Keratinocyte (primary cell): ENCODE measurements around the gene KLF2. TPM values are rescaled to one million over a fixed set of nuclear protein-coding genes. Genes with fewer than 3 reads are reported as not detected.

Experiments
- DNase-seq: peaks from one replicate; pipeline ENCODE4 v3.0.0-alpha.2; 2011; ENCODE audit warnings: low read depth, missing footprints, low spot score
- FAIRE-seq: peaks from 2 replicates; lab custom pipeline; 2011; peaks lifted over from hg19 to GRCh38; lab: Jason Lieb, UNC
- H2AFZ ChIP-seq: 2 replicates; pipeline ENCODE4 v1.6.0; 2012; ENCODE audit warnings: low read length, control low read depth, inconsistent platforms; ENCODE audit not compliant: control insufficient read depth
- H3K27ac ChIP-seq: 2 replicates; pipeline ENCODE4 v1.5.1; 2011; ENCODE audit warnings: low read length; ENCODE audit not compliant: control insufficient read depth, insufficient read depth
- H3K27me3 ChIP-seq: 3 replicates; pipeline ENCODE4 v1.6.0; 2011; ENCODE audit warnings: low read length; ENCODE audit not compliant: control insufficient read depth, insufficient read depth; ENCODE audit errors: extremely low read depth
- H3K36me3 ChIP-seq, 2 experiments: 2 replicates in 1 of 2; 3 replicates in 1 of 2; pipeline ENCODE4 v1.5.1; 2011; ENCODE audit warnings: low read length in 2 of 2, mild to moderate bottlenecking in 1 of 2; ENCODE audit not compliant: control insufficient read depth in 2 of 2, insufficient read depth in 2 of 2; ENCODE audit errors: extremely low read depth in 1 of 2
- H3K4me1 ChIP-seq: 3 replicates; pipeline ENCODE4 v1.5.1; 2011; ENCODE audit warnings: low read length; ENCODE audit not compliant: control insufficient read depth, insufficient read depth; ENCODE audit errors: extremely low read depth
- H3K4me2 ChIP-seq: 3 replicates; pipeline ENCODE4 v1.6.0; 2011; ENCODE audit warnings: low read depth, low read length; ENCODE audit not compliant: control insufficient read depth, insufficient read depth; ENCODE audit errors: extremely low read depth
- H3K4me3 ChIP-seq, 3 experiments: fragments of 200-600 bp in 1 of 3; sonication (generic) in 1 of 3; 2 replicates in 2 of 3; 3 replicates in 1 of 3; pipeline ENCODE4 v1.5.1; 2011 to 2016; ENCODE audit warnings: low read length in 3 of 3, mild to moderate bottlenecking in 3 of 3, control low read depth in 2 of 3, inconsistent platforms in 1 of 3, low read depth in 1 of 3, mixed read lengths in 1 of 3, mixed run types in 1 of 3, moderate library complexity in 1 of 3; ENCODE audit not compliant: control insufficient read depth in 2 of 3, insufficient read depth in 2 of 3; ENCODE audit errors: extremely low read depth in 1 of 3
- H3K79me2 ChIP-seq: 2 replicates; pipeline ENCODE4 v1.6.0; 2012; ENCODE audit warnings: low read length; ENCODE audit not compliant: control insufficient read depth, insufficient read depth
- H3K9ac ChIP-seq: 3 replicates; pipeline ENCODE4 v1.6.0; 2011; ENCODE audit warnings: low read length; ENCODE audit not compliant: control insufficient read depth, insufficient read depth; ENCODE audit errors: extremely low read depth
- H3K9me1 ChIP-seq: 3 replicates; pipeline ENCODE4 v1.6.0; 2011; ENCODE audit warnings: low read length; ENCODE audit not compliant: control insufficient read depth, insufficient read depth; ENCODE audit errors: extremely low read depth
- H3K9me3 ChIP-seq: 2 replicates; pipeline ENCODE4 v1.5.1; 2012; ENCODE audit warnings: low read depth, low read length; ENCODE audit not compliant: control insufficient read depth
- H4K20me1 ChIP-seq: 3 replicates; pipeline ENCODE4 v1.6.0; 2011; ENCODE audit warnings: low read length; ENCODE audit not compliant: control insufficient read depth, insufficient read depth; ENCODE audit errors: extremely low read depth
- EZH2 ChIP-seq: IDR thresholded peaks from one replicate; pipeline ENCODE4 v1.6.1; 2012; ENCODE audit warnings: inconsistent platforms, mild to moderate bottlenecking, low read length, moderate library complexity
- dilution Hi-C: fragments of 300-500 bp; cut with MboI; formaldehyde crosslinking; loops from one replicate; pipeline ENCODE4 v1.7.0; 2020; ENCODE audit warnings: low sequenced_read_pairs; ENCODE audit not compliant: extremely low pct_ligation_motif_present
- polyA plus RNA-seq, 5 experiments: library from polyadenylated mRNA; depleted of rRNA in 3 of 5; stranded (reverse) in 3 of 5; stranded (forward) in 1 of 5; unstranded in 1 of 5; fragments of >200 nt; gene quantifications; 1 replicate in 1 of 5; 2 replicates in 3 of 5; 3 replicates in 1 of 5; pipeline versions ENCODE4 v1.2.1 to v1.2.3, GENCODE V29; 2011 to 2012; ENCODE audit warnings: missing spikeins in 2 of 5, low read depth in 1 of 5, low replicate concordance in 1 of 5
- TF ChIP-seq, protein P1 (sequence below), 3 experiments: IDR thresholded peaks in 1 of 3; conservative IDR thresholded peaks in 1 of 3; optimal IDR thresholded peaks in 1 of 3; 2 replicates in 2 of 3; 3 replicates in 1 of 3; pipeline versions ENCODE3 to v1.5.1; 2011; ENCODE audit warnings: low read length in 3 of 3, mild to moderate bottlenecking in 3 of 3, moderate library complexity in 2 of 3, control low read depth in 1 of 3, inconsistent platforms in 1 of 3; ENCODE audit not compliant: insufficient read depth in 2 of 3; ENCODE audit errors: extremely low read depth in 1 of 3

KLF2 gene
- polyA plus RNA-seq, 1 donor (not counting 4 experiments of a cell fraction or from before 2014, with no cell fraction given): not detected

- H3K27me3 ChIP-seq: peaks cover 9% of the 10 kb centered on the region
- TF ChIP-seq EZH2: no peak
- TF ChIP-seq, protein P1, sequence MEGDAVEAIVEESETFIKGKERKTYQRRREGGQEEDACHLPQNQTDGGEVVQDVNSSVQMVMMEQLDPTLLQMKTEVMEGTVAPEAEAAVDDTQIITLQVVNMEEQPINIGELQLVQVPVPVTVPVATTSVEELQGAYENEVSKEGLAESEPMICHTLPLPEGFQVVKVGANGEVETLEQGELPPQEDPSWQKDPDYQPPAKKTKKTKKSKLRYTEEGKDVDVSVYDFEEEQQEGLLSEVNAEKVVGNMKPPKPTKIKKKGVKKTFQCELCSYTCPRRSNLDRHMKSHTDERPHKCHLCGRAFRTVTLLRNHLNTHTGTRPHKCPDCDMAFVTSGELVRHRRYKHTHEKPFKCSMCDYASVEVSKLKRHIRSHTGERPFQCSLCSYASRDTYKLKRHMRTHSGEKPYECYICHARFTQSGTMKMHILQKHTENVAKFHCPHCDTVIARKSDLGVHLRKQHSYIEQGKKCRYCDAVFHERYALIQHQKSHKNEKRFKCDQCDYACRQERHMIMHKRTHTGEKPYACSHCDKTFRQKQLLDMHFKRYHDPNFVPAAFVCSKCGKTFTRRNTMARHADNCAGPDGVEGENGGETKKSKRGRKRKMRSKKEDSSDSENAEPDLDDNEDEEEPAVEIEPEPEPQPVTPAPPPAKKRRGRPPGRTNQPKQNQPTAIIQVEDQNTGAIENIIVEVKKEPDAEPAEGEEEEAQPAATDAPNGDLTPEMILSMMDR (optimal IDR thresholded peaks at IDR 0.05 in 1 of 3, IDR thresholded peaks at IDR 0.05 in 1 of 3, conservative IDR thresholded peaks at IDR 0.05 in 1 of 3; ENCODE audit: extremely low read depth in 1 of 3, insufficient read depth in 2 of 3, low read length in 3 of 3): no peak
- no peak overlapping the region for H3K4me3 ChIP-seq
- no peaks in the 10 kb centered on the region for H3K79me2 ChIP-seq
- no peak overlapping the region for H2AFZ ChIP-seq
- dilution Hi-C loops: no loop called here
- no peak overlapping the region for H3K9ac ChIP-seq
- peaks cover 11% of the 10 kb centered on the region for H3K4me1 ChIP-seq
- DNase-seq (no peak), FAIRE-seq (no peak)
- H3K9me3 ChIP-seq: no peaks in the 10 kb centered on the region
- no peaks in the 10 kb centered on the region for H3K36me3 ChIP-seq
- no peaks in the 10 kb centered on the region for H3K9me1 ChIP-seq
- no peak overlapping the region for H3K27ac ChIP-seq
- H4K20me1 ChIP-seq: no peaks in the 10 kb centered on the region
- peak overlapping the region; percentile 22 for H3K4me2 ChIP-seq
Measured at GRCh38 chr19:16327911-16328823, 3.5 kb downstream of the KLF2 start.

DNA sequence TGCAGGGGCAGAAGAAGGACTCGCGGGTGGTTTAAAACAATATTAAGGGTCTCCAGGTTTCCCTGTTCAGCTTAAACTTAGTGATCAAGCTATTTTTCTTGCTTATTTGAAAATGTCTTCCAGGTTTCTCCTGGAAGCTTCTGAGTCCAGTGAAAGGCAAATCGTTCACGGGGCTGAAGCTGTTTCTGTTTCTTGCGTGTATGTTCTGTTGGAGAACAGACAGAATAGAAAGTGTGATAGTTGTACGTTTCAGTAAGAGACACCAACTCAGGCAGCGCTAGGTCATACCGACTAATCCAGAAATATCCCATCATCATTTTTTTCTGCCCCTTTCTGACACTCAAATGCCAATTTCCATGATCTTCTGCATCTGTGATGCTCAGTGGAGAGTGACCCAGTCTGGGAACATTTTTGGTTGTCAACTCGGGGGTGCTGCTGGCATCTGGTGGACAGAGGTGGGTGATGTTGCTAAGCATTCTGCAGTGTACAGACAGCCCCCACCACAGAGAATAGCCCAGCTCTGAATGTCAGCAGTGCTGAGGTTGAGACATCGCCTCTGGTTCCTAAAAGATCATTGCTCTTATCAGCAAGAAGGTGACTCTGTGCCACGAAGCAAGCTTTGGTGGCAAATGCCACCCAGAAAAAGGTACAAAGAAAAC, 4.3 kb downstream of the KLF2 start:
- no peaks in the 10 kb centered on the region for H3K79me2 ChIP-seq
- no peaks in the 10 kb centered on the region for H3K36me3 ChIP-seq
- H3K4me2 ChIP-seq: no peak overlapping the region
- no peak overlapping the region for H3K9ac ChIP-seq
- dilution Hi-C loops: no loop called here
- no peaks in the 10 kb centered on the region for H4K20me1 ChIP-seq
- H3K27ac ChIP-seq: no peak overlapping the region
- peaks cover 11% of the 10 kb centered on the region for H3K4me1 ChIP-seq
- H3K4me3 ChIP-seq: no peak overlapping the region
- no peaks in the 10 kb centered on the region for H3K9me1 ChIP-seq
- H3K9me3 ChIP-seq: no peaks in the 10 kb centered on the region
- no peak for DNase-seq
- no peak for FAIRE-seq
- peaks cover 3% of the 10 kb centered on the region for H3K27me3 ChIP-seq
- TF ChIP-seq EZH2: no peak
- TF ChIP-seq, protein P1 (optimal IDR thresholded peaks at IDR 0.05 in 1 of 3, IDR thresholded peaks at IDR 0.05 in 1 of 3, conservative IDR thresholded peaks at IDR 0.05 in 1 of 3; ENCODE audit: extremely low read depth in 1 of 3, insufficient read depth in 2 of 3, low read length in 3 of 3): peak in 1 of 3 experiments; percentile 20
- no peak overlapping the region for H2AFZ ChIP-seq
